Measurements from ENCODE around the gene NPC1L1. TPM values are rescaled to one million over a fixed set of nuclear protein-coding genes. Genes with fewer than 3 reads are reported as not detected.

NPC1L1 gene
- total RNA-seq, 1 experiment from 2014 or later, result 0.15 TPM

DNA sequence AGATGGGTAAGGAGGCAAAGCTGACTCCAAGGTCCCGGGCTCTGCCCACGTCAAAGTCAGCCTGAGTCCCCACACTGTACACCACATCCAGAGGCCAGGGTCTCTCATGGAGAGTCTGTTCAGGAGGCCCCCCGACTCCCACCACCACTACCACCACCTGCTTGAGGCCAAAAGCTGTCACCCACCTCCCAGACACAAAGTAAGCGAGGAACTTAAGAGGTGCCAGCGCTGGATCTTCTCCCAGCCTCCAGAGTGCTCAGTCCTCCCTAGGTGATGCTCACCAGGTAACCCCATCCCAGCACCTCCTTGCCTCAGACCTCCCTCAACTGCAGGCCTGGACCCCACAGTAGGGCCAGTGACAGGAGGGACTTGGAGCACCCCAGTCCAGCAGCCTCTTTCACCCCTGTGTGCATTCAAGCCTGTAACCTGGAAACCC lies 520 bp downstream of the NPC1L1 start (continued):
- TF ChIP-seq, protein P1, sequence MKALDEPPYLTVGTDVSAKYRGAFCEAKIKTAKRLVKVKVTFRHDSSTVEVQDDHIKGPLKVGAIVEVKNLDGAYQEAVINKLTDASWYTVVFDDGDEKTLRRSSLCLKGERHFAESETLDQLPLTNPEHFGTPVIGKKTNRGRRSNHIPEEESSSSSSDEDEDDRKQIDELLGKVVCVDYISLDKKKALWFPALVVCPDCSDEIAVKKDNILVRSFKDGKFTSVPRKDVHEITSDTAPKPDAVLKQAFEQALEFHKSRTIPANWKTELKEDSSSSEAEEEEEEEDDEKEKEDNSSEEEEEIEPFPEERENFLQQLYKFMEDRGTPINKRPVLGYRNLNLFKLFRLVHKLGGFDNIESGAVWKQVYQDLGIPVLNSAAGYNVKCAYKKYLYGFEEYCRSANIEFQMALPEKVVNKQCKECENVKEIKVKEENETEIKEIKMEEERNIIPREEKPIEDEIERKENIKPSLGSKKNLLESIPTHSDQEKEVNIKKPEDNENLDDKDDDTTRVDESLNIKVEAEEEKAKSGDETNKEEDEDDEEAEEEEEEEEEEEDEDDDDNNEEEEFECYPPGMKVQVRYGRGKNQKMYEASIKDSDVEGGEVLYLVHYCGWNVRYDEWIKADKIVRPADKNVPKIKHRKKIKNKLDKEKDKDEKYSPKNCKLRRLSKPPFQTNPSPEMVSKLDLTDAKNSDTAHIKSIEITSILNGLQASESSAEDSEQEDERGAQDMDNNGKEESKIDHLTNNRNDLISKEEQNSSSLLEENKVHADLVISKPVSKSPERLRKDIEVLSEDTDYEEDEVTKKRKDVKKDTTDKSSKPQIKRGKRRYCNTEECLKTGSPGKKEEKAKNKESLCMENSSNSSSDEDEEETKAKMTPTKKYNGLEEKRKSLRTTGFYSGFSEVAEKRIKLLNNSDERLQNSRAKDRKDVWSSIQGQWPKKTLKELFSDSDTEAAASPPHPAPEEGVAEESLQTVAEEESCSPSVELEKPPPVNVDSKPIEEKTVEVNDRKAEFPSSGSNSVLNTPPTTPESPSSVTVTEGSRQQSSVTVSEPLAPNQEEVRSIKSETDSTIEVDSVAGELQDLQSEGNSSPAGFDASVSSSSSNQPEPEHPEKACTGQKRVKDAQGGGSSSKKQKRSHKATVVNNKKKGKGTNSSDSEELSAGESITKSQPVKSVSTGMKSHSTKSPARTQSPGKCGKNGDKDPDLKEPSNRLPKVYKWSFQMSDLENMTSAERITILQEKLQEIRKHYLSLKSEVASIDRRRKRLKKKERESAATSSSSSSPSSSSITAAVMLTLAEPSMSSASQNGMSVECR (CRISPR knock-in tag; IDR thresholded peaks at IDR 0.05; ENCODE audit: borderline replicate concordance), result no peak
- no peak for TF ChIP-seq TEAD1 (CRISPR knock-in tag; IDR thresholded peaks at IDR 0.05)
- no peak for TF ChIP-seq ELF4 (CRISPR knock-in tag; IDR thresholded peaks at IDR 0.05; ENCODE audit: low read depth)
- TF ChIP-seq, protein P2, sequence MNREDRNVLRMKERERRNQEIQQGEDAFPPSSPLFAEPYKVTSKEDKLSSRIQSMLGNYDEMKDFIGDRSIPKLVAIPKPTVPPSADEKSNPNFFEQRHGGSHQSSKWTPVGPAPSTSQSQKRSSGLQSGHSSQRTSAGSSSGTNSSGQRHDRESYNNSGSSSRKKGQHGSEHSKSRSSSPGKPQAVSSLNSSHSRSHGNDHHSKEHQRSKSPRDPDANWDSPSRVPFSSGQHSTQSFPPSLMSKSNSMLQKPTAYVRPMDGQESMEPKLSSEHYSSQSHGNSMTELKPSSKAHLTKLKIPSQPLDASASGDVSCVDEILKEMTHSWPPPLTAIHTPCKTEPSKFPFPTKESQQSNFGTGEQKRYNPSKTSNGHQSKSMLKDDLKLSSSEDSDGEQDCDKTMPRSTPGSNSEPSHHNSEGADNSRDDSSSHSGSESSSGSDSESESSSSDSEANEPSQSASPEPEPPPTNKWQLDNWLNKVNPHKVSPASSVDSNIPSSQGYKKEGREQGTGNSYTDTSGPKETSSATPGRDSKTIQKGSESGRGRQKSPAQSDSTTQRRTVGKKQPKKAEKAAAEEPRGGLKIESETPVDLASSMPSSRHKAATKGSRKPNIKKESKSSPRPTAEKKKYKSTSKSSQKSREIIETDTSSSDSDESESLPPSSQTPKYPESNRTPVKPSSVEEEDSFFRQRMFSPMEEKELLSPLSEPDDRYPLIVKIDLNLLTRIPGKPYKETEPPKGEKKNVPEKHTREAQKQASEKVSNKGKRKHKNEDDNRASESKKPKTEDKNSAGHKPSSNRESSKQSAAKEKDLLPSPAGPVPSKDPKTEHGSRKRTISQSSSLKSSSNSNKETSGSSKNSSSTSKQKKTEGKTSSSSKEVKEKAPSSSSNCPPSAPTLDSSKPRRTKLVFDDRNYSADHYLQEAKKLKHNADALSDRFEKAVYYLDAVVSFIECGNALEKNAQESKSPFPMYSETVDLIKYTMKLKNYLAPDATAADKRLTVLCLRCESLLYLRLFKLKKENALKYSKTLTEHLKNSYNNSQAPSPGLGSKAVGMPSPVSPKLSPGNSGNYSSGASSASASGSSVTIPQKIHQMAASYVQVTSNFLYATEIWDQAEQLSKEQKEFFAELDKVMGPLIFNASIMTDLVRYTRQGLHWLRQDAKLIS (CRISPR knock-in tag; IDR thresholded peaks at IDR 0.05; ENCODE audit: borderline replicate concordance), result no peak
- no peak for TF ChIP-seq PRRX2 (CRISPR knock-in tag; IDR thresholded peaks at IDR 0.05)
- TF ChIP-seq, protein P3, sequence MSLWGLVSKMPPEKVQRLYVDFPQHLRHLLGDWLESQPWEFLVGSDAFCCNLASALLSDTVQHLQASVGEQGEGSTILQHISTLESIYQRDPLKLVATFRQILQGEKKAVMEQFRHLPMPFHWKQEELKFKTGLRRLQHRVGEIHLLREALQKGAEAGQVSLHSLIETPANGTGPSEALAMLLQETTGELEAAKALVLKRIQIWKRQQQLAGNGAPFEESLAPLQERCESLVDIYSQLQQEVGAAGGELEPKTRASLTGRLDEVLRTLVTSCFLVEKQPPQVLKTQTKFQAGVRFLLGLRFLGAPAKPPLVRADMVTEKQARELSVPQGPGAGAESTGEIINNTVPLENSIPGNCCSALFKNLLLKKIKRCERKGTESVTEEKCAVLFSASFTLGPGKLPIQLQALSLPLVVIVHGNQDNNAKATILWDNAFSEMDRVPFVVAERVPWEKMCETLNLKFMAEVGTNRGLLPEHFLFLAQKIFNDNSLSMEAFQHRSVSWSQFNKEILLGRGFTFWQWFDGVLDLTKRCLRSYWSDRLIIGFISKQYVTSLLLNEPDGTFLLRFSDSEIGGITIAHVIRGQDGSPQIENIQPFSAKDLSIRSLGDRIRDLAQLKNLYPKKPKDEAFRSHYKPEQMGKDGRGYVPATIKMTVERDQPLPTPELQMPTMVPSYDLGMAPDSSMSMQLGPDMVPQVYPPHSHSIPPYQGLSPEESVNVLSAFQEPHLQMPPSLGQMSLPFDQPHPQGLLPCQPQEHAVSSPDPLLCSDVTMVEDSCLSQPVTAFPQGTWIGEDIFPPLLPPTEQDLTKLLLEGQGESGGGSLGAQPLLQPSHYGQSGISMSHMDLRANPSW (CRISPR knock-in tag; conservative IDR thresholded peaks at IDR 0.05; ENCODE audit: low read depth), result no peak
- TF ChIP-seq SMAD4 (CRISPR knock-in tag; IDR thresholded peaks at IDR 0.05), result no peak
- no peak for TF ChIP-seq HMGA2 (CRISPR knock-in tag; IDR thresholded peaks at IDR 0.05)
- no peak for TF ChIP-seq ATF1 (CRISPR knock-in tag; IDR thresholded peaks at IDR 0.05)
- no peak for TF ChIP-seq JAZF1 (CRISPR knock-in tag; IDR thresholded peaks at IDR 0.05)
- no peak for TF ChIP-seq ZNF263 (CRISPR knock-in tag; IDR thresholded peaks at IDR 0.05; ENCODE audit: low read depth)
- TF ChIP-seq, protein P4, sequence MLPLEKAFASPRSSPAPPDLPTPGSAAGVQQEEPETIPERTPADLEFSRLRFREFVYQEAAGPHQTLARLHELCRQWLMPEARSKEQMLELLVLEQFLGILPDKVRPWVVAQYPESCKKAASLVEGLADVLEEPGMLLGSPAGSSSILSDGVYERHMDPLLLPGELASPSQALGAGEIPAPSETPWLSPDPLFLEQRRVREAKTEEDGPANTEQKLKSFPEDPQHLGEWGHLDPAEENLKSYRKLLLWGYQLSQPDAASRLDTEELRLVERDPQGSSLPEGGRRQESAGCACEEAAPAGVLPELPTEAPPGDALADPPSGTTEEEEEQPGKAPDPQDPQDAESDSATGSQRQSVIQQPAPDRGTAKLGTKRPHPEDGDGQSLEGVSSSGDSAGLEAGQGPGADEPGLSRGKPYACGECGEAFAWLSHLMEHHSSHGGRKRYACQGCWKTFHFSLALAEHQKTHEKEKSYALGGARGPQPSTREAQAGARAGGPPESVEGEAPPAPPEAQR (CRISPR knock-in tag; IDR thresholded peaks at IDR 0.05), result no peak
- no peak for TF ChIP-seq ZNF317 (CRISPR knock-in tag; IDR thresholded peaks at IDR 0.05; ENCODE audit: borderline replicate concordance, low read depth)
- TF ChIP-seq IRF2 (CRISPR knock-in tag; IDR thresholded peaks at IDR 0.05; ENCODE audit: borderline replicate concordance, low read depth), result no peak
- TF ChIP-seq FOXJ3 (CRISPR knock-in tag; IDR thresholded peaks at IDR 0.05; ENCODE audit: borderline replicate concordance), result no peak
